ENCODE results near the gene PRKG1. TPM values are rescaled to one million over a fixed set of nuclear protein-coding genes. Genes with fewer than 3 reads are reported as not detected.

Gene PRKG1
- polyA plus RNA-seq, 2 donors, result 0.84 to 0.87 TPM

DNA sequence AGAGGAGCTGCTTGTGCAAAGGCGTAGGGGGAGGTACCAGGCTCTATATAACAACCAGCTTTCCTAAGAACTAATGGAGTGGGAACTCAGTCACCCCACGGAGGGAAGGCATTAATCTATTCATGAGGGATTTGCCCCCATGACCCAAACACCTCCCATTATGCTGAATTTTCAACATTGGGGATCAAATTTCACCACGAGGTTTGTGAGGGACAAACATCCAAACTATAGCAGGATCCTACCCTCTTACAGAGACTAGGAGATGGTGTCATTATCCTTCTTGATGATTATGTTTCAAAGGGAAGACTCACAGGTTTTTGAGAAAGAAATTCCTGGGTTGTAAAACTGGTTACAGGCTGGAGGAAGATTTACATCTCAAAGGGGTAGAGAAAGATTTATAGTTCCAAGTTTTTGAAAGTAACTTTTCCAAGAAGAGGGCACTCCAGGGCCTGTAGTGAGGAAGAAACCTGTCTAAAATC, 944.8 kb downstream of the PRKG1 start:
- H3K27ac ChIP-seq (ENCODE audit: low read depth in 2 of 2, low read length in 1 of 2), result no peak overlapping the region
- no peaks in the 10 kb centered on the region for H3K27me3 ChIP-seq (ENCODE audit: control insufficient read depth in 1 of 2, insufficient read depth in 2 of 2, low read length in 2 of 2)
- no peaks in the 10 kb centered on the region for H3K4me1 ChIP-seq (ENCODE audit: control insufficient read depth in 2 of 2, insufficient read depth in 2 of 2, low read length in 1 of 2)
- WGBS, 2 donors, result 46 to 55% methylated on average over 3 of the region's 3 CpGs
- no peak overlapping the region for H3K4me3 ChIP-seq (ENCODE audit: low read depth in 1 of 2, low read length in 2 of 2)
- no peaks in the 10 kb centered on the region for H3K9me3 ChIP-seq (ENCODE audit: control insufficient read depth in 2 of 2, insufficient read depth in 1 of 2, low read depth in 1 of 2, low read length in 1 of 2)
- no peaks in the 10 kb centered on the region for H3K36me3 ChIP-seq (ENCODE audit: control insufficient read depth in 2 of 2, insufficient read depth in 2 of 2, low read length in 1 of 2)

DNA sequence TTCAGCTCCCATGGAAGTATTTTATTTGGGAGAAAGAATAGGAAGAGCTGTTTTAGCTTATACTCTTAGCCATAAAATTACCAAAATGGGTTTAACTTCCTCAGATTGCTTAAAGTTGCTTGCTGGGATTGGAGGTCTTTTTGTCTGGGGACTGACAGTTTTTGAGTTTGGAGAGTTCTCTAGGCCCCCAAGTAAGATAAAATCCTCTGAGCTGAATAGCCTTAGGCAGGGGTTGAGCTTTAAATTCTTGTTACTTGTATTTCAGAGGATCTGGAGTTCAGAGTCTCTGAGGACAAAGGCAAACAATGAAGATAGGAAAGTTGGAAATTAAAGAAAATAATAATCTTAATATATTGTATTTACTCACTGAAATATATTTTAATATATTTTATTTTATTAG, 945.4 kb downstream of the PRKG1 start:
- Histone ChIP-seq H3K4me3 (ENCODE audit: low read depth in 1 of 2, low read length in 2 of 2) (no peak overlapping the region), H3K27ac (ENCODE audit: low read depth in 2 of 2, low read length in 1 of 2) (no peak overlapping the region), H3K9me3 (ENCODE audit: control insufficient read depth in 2 of 2, insufficient read depth in 1 of 2, low read depth in 1 of 2, low read length in 1 of 2) (no peaks in the 10 kb centered on the region), H3K27me3 (ENCODE audit: control insufficient read depth in 1 of 2, insufficient read depth in 2 of 2, low read length in 2 of 2) (no peaks in the 10 kb centered on the region), H3K4me1 (ENCODE audit: control insufficient read depth in 2 of 2, insufficient read depth in 2 of 2, low read length in 1 of 2) (no peaks in the 10 kb centered on the region), H3K36me3 (ENCODE audit: control insufficient read depth in 2 of 2, insufficient read depth in 2 of 2, low read length in 1 of 2) (no peaks in the 10 kb centered on the region)

DNA sequence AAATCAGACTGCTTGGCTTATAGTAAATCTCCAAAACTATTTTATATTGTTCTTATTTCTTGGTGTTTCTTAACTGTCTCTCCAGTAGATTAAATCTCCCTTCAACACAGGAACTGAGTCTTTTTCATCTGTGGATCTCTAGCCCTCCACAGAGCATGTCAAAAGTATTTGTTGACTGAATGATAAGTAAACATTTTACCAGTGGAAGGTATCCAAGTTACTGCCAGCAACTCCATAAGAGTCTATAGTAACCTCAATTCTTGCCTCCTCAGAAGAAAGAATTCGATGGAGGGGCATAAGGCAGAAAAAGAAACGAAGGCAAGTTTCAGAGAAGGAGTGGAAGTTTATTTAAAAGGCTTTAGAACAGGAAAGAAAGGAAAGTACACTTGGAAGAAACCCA, 945.9 kb downstream of the PRKG1 start:
- 44 to 52% methylated on average over 2 of the region's 2 CpGs for WGBS, 2 donors

DNA sequence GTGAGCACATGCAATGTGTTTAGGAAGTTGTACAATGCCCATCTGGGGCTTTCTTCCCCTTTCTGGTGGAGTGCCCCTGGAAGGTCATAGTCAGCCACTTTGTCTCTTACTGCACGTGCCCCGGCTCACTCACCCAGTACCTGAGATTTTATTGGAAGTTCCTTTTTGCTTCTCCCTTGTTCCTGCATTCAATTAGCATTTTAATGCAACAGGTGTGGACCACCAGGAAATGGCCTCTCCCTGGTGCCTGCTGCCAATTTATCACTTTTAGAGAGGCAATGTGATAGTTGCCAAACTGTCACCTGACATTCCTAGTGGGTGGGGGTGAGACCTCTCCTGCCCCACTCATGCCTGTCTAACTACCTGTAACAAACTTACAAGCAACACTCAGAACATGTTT, 946.4 kb downstream of the PRKG1 start:
- WGBS, 2 donors, result 80 to 81% methylated on average over 2 of the region's 2 CpGs
- Histone ChIP-seq H3K27ac (ENCODE audit: low read depth in 2 of 2, low read length in 1 of 2) (no peak overlapping the region), H3K4me3 (ENCODE audit: low read depth in 1 of 2, low read length in 2 of 2) (no peak overlapping the region), H3K4me1 (ENCODE audit: control insufficient read depth in 2 of 2, insufficient read depth in 2 of 2, low read length in 1 of 2) (no peaks in the 10 kb centered on the region), H3K9me3 (ENCODE audit: control insufficient read depth in 2 of 2, insufficient read depth in 1 of 2, low read depth in 1 of 2, low read length in 1 of 2) (no peaks in the 10 kb centered on the region), H3K27me3 (ENCODE audit: control insufficient read depth in 1 of 2, insufficient read depth in 2 of 2, low read length in 2 of 2) (no peaks in the 10 kb centered on the region), H3K36me3 (ENCODE audit: control insufficient read depth in 2 of 2, insufficient read depth in 2 of 2, low read length in 1 of 2) (no peaks in the 10 kb centered on the region)

More for the DNA sequence above, 945.9 kb downstream of the PRKG1 start:
- no peaks in the 10 kb centered on the region for H3K36me3 ChIP-seq (ENCODE audit: control insufficient read depth in 2 of 2, insufficient read depth in 2 of 2, low read length in 1 of 2)
- H3K27me3 ChIP-seq (ENCODE audit: control insufficient read depth in 1 of 2, insufficient read depth in 2 of 2, low read length in 2 of 2), result no peaks in the 10 kb centered on the region
- no peaks in the 10 kb centered on the region for H3K4me1 ChIP-seq (ENCODE audit: control insufficient read depth in 2 of 2, insufficient read depth in 2 of 2, low read length in 1 of 2)
- H3K27ac ChIP-seq (ENCODE audit: low read depth in 2 of 2, low read length in 1 of 2), result no peak overlapping the region
- no peak overlapping the region for H3K4me3 ChIP-seq (ENCODE audit: low read depth in 1 of 2, low read length in 2 of 2)
- H3K9me3 ChIP-seq (ENCODE audit: control insufficient read depth in 2 of 2, insufficient read depth in 1 of 2, low read depth in 1 of 2, low read length in 1 of 2), result no peaks in the 10 kb centered on the region

DNA sequence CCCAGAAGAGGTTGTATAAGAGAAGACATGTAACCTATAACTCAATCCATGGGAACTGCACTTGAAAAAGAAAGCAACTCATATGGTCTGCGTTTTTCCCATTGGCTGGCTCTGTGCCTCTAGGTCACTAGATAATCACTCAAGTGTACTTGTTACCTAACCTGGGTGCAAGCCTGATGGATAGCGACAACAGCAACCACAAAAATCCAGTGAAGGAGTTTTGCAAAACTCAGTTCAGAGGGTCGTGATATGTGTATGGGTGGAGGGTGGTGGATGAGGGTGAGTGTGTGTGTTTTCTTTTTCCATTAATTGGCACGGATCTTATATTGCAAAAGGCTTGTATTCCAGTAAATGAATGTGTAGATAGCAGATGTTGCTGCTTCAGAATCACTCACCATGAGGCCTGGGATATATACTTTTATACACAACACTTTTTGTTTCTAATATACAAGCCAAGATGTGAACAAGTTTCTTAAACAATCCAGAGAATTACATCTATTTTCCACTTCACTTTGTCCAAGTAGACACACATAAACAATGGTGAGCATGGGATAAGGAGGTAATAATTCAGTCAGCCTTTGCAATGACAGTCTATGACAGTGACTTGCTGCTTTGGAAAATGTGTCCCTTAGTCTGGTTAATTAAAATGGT, 952.9 kb downstream of the PRKG1 start:
- WGBS, 2 donors, result 67 to 75% methylated on average over 4 of the region's 4 CpGs
- Histone ChIP-seq H3K27me3 (ENCODE audit: control insufficient read depth in 1 of 2, insufficient read depth in 2 of 2, low read length in 2 of 2) (no peaks in the 10 kb centered on the region), H3K4me3 (ENCODE audit: low read depth in 1 of 2, low read length in 2 of 2) (no peak overlapping the region), H3K36me3 (ENCODE audit: control insufficient read depth in 2 of 2, insufficient read depth in 2 of 2, low read length in 1 of 2) (no peaks in the 10 kb centered on the region), H3K27ac (ENCODE audit: low read depth in 2 of 2, low read length in 1 of 2) (no peak overlapping the region), H3K4me1 (ENCODE audit: control insufficient read depth in 2 of 2, insufficient read depth in 2 of 2, low read length in 1 of 2) (no peaks in the 10 kb centered on the region), H3K9me3 (ENCODE audit: control insufficient read depth in 2 of 2, insufficient read depth in 1 of 2, low read depth in 1 of 2, low read length in 1 of 2) (no peaks in the 10 kb centered on the region)

DNA sequence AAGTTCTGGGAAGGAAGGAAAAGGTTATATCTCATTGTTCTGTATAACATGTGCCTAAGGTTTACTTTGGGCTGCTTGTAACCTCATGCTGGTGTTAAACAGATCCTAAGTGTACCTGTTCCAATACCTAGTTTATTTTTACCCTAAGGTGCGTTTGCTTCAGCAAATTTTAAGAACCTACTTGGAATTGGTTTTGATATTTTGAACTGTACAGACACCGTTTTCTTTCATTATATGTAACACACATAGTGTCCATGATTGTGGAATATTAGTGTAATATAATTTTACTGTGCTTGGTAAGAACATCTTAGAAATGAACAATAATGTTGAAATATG, 954.2 kb downstream of the PRKG1 start:
- H3K9me3 ChIP-seq (ENCODE audit: control insufficient read depth in 2 of 2, insufficient read depth in 1 of 2, low read depth in 1 of 2, low read length in 1 of 2), result no peaks in the 10 kb centered on the region
- no peak overlapping the region for H3K4me3 ChIP-seq (ENCODE audit: low read depth in 1 of 2, low read length in 2 of 2)
- WGBS, 2 donors, result 70 to 79% methylated on average over 2 of the region's 2 CpGs
- no peaks in the 10 kb centered on the region for H3K4me1 ChIP-seq (ENCODE audit: control insufficient read depth in 2 of 2, insufficient read depth in 2 of 2, low read length in 1 of 2)
- H3K27me3 ChIP-seq (ENCODE audit: control insufficient read depth in 1 of 2, insufficient read depth in 2 of 2, low read length in 2 of 2), result no peaks in the 10 kb centered on the region
- no peaks in the 10 kb centered on the region for H3K36me3 ChIP-seq (ENCODE audit: control insufficient read depth in 2 of 2, insufficient read depth in 2 of 2, low read length in 1 of 2)
- H3K27ac ChIP-seq (ENCODE audit: low read depth in 2 of 2, low read length in 1 of 2), result no peak overlapping the region

DNA sequence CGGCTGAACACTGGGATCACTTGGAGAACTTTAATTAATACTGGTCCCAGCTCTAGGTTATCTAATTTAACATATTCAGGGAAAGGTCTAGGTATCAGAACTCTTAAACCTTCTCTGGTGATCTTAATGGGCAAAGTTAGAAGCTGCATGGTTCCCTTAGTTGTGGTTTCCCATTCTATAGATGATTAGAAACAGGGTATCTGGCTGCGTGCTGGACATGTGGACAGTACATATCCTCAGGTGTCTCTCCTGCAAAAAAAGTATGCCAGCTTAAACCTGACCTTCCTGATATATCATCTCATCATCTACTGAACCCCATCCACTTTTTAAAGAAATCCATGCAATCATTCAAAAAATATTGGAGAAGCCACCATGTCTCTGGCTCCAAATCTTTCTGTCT, 955.3 kb downstream of the PRKG1 start:
- Histone ChIP-seq H3K4me3 (ENCODE audit: low read depth in 1 of 2, low read length in 2 of 2) (no peak overlapping the region), H3K36me3 (ENCODE audit: control insufficient read depth in 2 of 2, insufficient read depth in 2 of 2, low read length in 1 of 2) (no peaks in the 10 kb centered on the region), H3K9me3 (ENCODE audit: control insufficient read depth in 2 of 2, insufficient read depth in 1 of 2, low read depth in 1 of 2, low read length in 1 of 2) (no peaks in the 10 kb centered on the region), H3K27me3 (ENCODE audit: control insufficient read depth in 1 of 2, insufficient read depth in 2 of 2, low read length in 2 of 2) (no peaks in the 10 kb centered on the region), H3K4me1 (ENCODE audit: control insufficient read depth in 2 of 2, insufficient read depth in 2 of 2, low read length in 1 of 2) (no peaks in the 10 kb centered on the region), H3K27ac (ENCODE audit: low read depth in 2 of 2, low read length in 1 of 2) (no peak overlapping the region)
- 57 to 67% methylated on average over 2 of the region's 2 CpGs for WGBS, 2 donors

DNA sequence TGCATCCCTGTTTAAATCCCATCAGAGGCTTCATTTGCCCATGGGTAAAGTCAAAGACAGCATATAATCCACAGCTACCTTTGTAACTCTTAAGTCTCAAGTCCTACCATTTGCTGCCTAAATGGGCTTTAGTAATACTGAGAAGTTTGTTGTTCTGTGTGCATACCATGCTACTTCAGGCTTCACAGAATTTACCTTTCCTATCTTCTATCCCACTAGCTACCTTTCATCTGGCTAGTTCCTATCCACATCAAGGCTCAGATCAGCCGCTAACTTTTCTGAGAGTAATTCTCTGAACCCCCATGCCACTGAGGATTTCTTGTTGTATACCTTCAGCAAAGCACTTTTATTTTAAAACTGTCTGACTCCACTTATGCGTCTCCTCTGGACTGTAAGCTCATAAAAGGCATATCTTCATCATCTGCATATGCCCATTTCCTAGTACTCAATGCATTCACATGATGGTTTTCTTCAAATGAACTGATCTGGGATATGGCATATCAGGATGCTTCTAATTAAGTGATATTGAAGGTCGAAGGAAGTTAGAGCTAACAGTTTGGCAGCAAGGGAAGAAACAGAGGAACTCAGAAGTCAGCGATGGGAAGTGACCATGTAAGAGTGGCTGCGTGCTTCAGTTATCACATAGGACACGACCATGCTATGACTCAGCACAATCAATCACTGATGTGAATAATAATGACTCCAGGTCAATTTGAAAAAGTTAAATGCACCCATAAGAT, 955.9 kb downstream of the PRKG1 start:
- Histone ChIP-seq H3K36me3 (ENCODE audit: control insufficient read depth in 2 of 2, insufficient read depth in 2 of 2, low read length in 1 of 2) (no peaks in the 10 kb centered on the region), H3K4me1 (ENCODE audit: control insufficient read depth in 2 of 2, insufficient read depth in 2 of 2, low read length in 1 of 2) (no peaks in the 10 kb centered on the region), H3K9me3 (ENCODE audit: control insufficient read depth in 2 of 2, insufficient read depth in 1 of 2, low read depth in 1 of 2, low read length in 1 of 2) (no peaks in the 10 kb centered on the region), H3K27ac (ENCODE audit: low read depth in 2 of 2, low read length in 1 of 2) (no peak overlapping the region), H3K4me3 (ENCODE audit: low read depth in 1 of 2, low read length in 2 of 2) (no peak overlapping the region), H3K27me3 (ENCODE audit: control insufficient read depth in 1 of 2, insufficient read depth in 2 of 2, low read length in 2 of 2) (no peaks in the 10 kb centered on the region)
- WGBS, 2 donors, result 59 to 64% methylated on average over 6 of the region's 6 CpGs

DNA sequence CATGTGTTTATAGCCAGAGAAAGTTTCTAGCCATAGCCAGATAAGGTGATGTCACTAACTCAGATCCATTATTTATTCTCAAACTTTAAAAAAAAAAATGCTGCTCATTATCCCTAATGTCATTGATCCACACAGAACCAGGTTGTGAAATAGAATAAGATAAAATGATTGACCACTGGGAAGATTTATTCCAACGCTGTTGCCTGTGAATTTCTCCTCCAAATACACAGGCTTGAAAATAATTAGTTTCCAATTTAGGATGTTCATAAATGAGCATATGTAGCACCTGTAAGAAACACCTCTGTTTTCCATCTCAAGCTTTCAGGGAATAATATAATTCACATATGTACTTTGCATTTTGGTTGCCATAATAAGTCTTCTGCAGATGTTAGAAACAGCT, 956.7 kb downstream of the PRKG1 start:
- H3K4me3 ChIP-seq (ENCODE audit: low read depth in 1 of 2, low read length in 2 of 2), result no peak overlapping the region
- no peaks in the 10 kb centered on the region for H3K36me3 ChIP-seq (ENCODE audit: control insufficient read depth in 2 of 2, insufficient read depth in 2 of 2, low read length in 1 of 2)
- H3K27me3 ChIP-seq (ENCODE audit: control insufficient read depth in 1 of 2, insufficient read depth in 2 of 2, low read length in 2 of 2), result no peaks in the 10 kb centered on the region
- WGBS, 2 donors, result 92 to 95% methylated on average over 1 of the region's 1 CpG
- H3K27ac ChIP-seq (ENCODE audit: low read depth in 2 of 2, low read length in 1 of 2), result no peak overlapping the region
- no peaks in the 10 kb centered on the region for H3K4me1 ChIP-seq (ENCODE audit: control insufficient read depth in 2 of 2, insufficient read depth in 2 of 2, low read length in 1 of 2)
- H3K9me3 ChIP-seq (ENCODE audit: control insufficient read depth in 2 of 2, insufficient read depth in 1 of 2, low read depth in 1 of 2, low read length in 1 of 2), result no peaks in the 10 kb centered on the region

DNA sequence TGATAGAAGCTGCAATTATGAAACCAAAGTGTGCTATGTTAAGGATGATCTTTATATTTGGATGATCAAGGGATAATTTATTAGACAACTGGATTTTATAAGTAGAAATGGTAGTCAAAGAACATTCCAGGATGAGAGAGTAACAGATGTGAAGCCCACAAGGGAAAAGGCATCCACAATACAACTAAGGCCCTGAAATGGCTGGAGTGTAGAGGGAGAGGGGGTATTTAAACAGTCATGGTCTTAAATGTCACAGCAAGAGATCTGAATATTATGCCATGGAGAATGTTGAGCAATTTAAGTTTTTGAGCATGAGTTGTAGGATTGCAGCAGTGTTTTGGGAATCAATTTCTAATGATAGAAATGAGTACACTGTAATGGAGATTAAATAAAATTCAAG, 957.5 kb downstream of the PRKG1 start:
- Histone ChIP-seq H3K9me3 (ENCODE audit: control insufficient read depth in 2 of 2, insufficient read depth in 1 of 2, low read depth in 1 of 2, low read length in 1 of 2) (no peaks in the 10 kb centered on the region), H3K4me1 (ENCODE audit: control insufficient read depth in 2 of 2, insufficient read depth in 2 of 2, low read length in 1 of 2) (no peaks in the 10 kb centered on the region), H3K27ac (ENCODE audit: low read depth in 2 of 2, low read length in 1 of 2) (no peak overlapping the region), H3K36me3 (ENCODE audit: control insufficient read depth in 2 of 2, insufficient read depth in 2 of 2, low read length in 1 of 2) (no peaks in the 10 kb centered on the region), H3K27me3 (ENCODE audit: control insufficient read depth in 1 of 2, insufficient read depth in 2 of 2, low read length in 2 of 2) (no peaks in the 10 kb centered on the region), H3K4me3 (ENCODE audit: low read depth in 1 of 2, low read length in 2 of 2) (no peak overlapping the region)

Measured in esophagus (tissue), 2 donors.